Activated CD4-positive, alpha-beta T cell treated with anti-CD3 and anti-CD28 coated beads, Interleukin-2, amount 10 ng/mL, durations not matched to agents 7 days and 5 days (primary cell): ENCODE data around the gene SP2. TPM values are rescaled to one million over a fixed set of nuclear protein-coding genes. Genes with fewer than 3 reads are reported as not detected.
A peak's percentile ranks its signal among the peaks of the same experiment; 100 is the strongest.

Source experiments
- CTCF ChIA-PET: fragments of 350-600 bp; sonication (Branson Sonifier 250); formaldehyde crosslinking; loops from one replicate; lab custom pipeline; 2021; ENCODE audit warnings: antibody characterized with exemption; lab: Charles Lee
- POLR2A ChIA-PET: fragments of 350-600 bp; sonication (Branson Sonifier 250); formaldehyde crosslinking; loops from one replicate; lab custom pipeline; 2021; ENCODE audit warnings: antibody characterized with exemption; lab: Charles Lee
- DNase-seq: peaks from one replicate; pipeline ENCODE4 v3.0.0-alpha.2; 2020
- H3K27ac Mint-ChIP-seq: one replicate; pipeline ENCODE4 v1.8.0; 2021; ENCODE audit warnings: mild to moderate bottlenecking, moderate library complexity, mixed read lengths
- H3K27me3 Mint-ChIP-seq: one replicate; pipeline ENCODE4 v1.8.0; 2021; ENCODE audit warnings: mixed read lengths
- H3K36me3 Mint-ChIP-seq: one replicate; pipeline ENCODE4 v1.8.0; 2021; ENCODE audit warnings: low read depth, mixed read lengths
- H3K4me1 Mint-ChIP-seq: one replicate; pipeline ENCODE4 v1.8.0; 2021; ENCODE audit warnings: mixed read lengths
- H3K4me3 Mint-ChIP-seq: one replicate; pipeline ENCODE4 v1.8.0; 2021; ENCODE audit warnings: mild to moderate bottlenecking, moderate library complexity, mixed read lengths
- H3K9me3 Mint-ChIP-seq: one replicate; pipeline ENCODE4 v1.8.0; 2021; ENCODE audit warnings: mixed read lengths
- total RNA-seq, 2 experiments: library from RNA; stranded (reverse); gene quantifications; one replicate each; pipeline ENCODE4 v1.2.3, GENCODE V29; 2021

The SP2 gene
- total RNA-seq, result 10 to 100 TPM; 27.6 to 33.8 TPM

DNA sequence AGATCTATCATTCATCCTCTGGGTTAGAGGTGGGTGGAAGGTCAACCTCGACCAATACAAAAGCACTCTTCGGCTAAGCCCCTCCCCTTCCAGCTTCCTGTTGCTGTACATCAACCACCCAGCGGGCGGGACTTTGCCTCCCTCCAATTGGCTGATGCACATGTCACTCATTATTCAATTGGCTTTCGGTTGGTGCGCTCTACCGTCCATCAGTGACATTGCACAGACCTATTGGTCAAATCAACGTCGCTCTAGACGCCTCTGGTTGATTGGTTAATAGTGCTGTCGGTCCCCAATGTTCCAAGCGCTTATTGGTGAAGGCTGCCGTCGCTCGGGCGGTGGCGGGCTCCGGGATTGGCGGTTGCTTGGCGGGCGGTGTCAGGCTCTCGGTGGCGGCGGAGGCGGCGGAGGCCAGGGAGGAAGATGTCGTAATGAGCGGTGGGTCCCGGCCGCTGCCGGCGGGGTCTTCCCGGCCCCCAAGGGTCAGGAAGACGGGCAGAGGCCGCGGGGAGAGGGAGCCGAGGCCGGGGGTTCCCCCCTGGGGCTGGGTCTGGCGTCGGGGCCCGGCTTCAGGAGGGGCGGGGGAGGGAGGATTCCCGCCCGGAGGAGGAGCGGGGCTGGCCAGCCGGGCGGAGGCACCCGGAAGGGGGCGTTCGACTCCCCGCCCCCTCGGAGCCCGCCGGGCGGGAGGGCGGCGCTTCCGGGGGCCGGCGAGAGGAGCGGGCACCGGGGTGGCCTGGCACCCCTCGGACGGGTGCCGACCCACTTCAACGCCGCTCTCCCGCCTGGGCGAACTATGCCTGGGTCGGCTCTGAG lies at the start of gene SP2:
Gene SP2 (plus strand): TSS at position 381 of the 816 bp plus-strand sequence. CDS start 51 bp downstream, at position 432.
- no peaks in the 10 kb centered on the region for H3K9me3 Mint-ChIP-seq
- H3K27me3 Mint-ChIP-seq, result no peaks in the 10 kb centered on the region
- H3K4me1 Mint-ChIP-seq, result peaks cover 54% of the 10 kb centered on the region
- peak within 1 kb of the TSS; percentile 93 for H3K4me3 Mint-ChIP-seq
- DNase-seq, result peak; percentile 100
- H3K27ac Mint-ChIP-seq, result peak within 1 kb of the TSS; percentile 100
- peaks cover 26% of the 10 kb centered on the region for H3K36me3 Mint-ChIP-seq
- CTCF ChIA-PET, result interaction anchor here (1.1 to 15.3 kb wide), 6 partner anchors 10 to 74 kb away, joined by 3 to 344 read pairs (median 6); partner anchors contain the start of genes LRRC46, MRPL10, SCRN2 and SP6
- POLR2A ChIA-PET, result interaction anchor here (0.6 to 1.4 kb wide), 5 partner anchors 45 to 119 kb away, joined by 3 to 6 read pairs (median 5); partner anchors contain the start of genes CDK5RAP3, LRRC46, MRPL10 and SP6

DNA sequence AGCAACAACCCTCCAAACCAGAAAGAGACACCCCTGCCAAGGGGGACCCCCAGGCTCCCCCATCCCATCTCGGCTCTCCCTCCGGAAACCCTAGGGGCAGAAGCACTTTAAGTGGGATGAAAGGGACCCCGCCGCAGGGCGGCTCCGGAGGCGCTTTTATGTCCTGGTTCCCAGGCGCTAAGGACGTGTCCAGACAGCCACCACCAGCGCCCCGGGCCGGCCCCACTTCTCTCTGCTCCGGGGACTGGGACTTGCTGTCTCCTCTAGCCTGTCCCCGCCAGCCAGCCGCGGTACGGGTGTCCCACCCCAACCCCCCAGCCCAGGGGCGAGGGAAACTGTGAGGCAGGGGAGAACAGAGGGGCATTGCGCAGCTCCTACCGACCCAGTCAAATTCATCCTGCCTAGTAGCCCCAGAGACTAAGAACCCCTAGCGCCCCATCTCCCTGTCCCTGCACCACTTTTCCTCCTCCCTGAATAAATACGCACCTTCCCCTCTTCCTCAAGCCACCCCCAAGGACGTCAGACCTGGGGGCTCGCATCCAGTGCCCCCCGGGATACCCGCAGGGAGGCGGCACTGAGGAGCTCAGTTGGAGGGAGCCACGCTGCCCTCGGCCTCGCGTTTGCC lies 49.2 kb upstream of the SP2 start:
- Mint-ChIP-seq H3K27me3 (peaks cover 66% of the 10 kb centered on the region), H3K27ac (no peak overlapping the region), H3K4me1 (peaks cover 26% of the 10 kb centered on the region), H3K4me3 (no peak overlapping the region), H3K36me3 (no peaks in the 10 kb centered on the region), H3K9me3 (no peaks in the 10 kb centered on the region)
- ChIA-PET POLR2A (interaction anchor here (0.6 kb wide), 1 partner anchor 18 kb away, joined by 4 read pairs; no protein-coding TSS in a partner anchor), CTCF (interaction anchor here (0.8 to 19.1 kb wide), 9 partner anchors 9 to 164 kb away, joined by 3 to 344 read pairs (median 4); partner anchors contain the start of genes CDK5RAP3 and SP2)
- DNase-seq, result no peak

DNA sequence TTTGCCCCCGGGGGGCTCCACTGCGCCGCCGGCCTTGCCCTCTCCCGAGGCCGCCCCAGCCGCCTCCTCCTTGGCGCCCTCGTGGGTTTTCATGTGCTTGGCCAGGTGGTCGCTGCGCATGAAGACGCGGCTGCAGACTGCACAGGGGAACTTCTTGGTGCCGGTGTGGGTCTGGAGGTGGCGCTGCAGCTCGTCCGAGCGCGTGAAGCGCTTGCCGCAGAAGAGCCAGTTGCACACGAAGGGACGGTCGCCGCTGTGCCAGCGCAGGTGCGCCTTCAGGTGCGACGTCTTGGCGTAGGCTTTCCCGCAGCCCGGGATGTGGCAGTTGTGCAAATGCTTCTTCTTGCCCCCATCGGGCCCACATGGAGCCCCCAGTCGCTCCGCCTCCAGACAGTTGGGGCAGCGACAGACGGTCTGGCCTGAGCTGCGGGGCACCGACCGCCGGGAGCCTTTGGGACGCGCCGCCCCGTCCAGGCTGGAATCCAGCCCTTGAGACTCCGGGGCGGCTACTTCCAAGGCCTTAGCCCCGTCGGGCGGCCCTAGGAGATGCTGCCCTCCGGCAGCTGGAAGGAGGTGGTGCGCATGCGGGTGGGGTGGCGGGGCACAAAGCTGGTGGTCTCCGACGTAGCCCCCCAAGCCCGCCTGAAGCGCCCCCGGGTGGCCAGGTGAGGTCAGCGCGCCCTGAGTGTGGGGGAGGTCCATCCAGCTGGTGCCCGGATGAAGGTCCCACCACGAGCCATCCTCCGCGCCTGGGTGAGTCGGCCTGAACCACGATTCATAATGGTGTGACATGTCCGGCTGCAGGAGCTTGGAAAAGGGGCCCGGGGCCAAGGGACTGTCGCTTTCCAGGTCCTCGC lies 48.5 kb upstream of the SP2 start:
- H3K27ac Mint-ChIP-seq, result no peak overlapping the region
- ChIA-PET CTCF (interaction anchor here (0.8 to 19.1 kb wide), 11 partner anchors 11 to 163 kb away, joined by 3 to 344 read pairs (median 4); partner anchors contain the start of genes CDK5RAP3 and SP2), POLR2A (no interaction called here)
- no peaks in the 10 kb centered on the region for H3K9me3 Mint-ChIP-seq
- peaks cover 26% of the 10 kb centered on the region for H3K4me1 Mint-ChIP-seq
- H3K36me3 Mint-ChIP-seq, result no peaks in the 10 kb centered on the region
- DNase-seq, result peak; percentile 22
- H3K27me3 Mint-ChIP-seq, result peaks cover 73% of the 10 kb centered on the region
- no peak overlapping the region for H3K4me3 Mint-ChIP-seq

DNA sequence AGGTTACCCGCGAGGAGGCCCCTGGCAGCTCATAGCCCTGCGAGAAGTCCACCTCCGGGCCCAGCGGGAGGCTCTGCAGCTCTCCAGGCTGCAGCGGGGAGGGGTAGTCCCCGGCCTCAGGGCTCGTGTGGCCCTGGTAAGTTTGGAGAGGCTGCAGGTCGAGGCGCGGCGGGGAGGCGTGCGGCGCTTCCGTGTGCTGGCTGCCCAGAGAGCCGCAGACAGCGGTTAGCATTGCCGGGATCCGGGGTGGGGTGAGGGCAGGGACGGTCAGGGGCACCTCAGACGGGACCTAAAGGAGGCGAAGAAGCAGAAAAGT lies 47.9 kb upstream of the SP2 start:
- H3K36me3 Mint-ChIP-seq, result no peaks in the 10 kb centered on the region
- POLR2A ChIA-PET, result no interaction called here
- DNase-seq, result no peak
- peaks cover 79% of the 10 kb centered on the region for H3K27me3 Mint-ChIP-seq
- H3K4me3 Mint-ChIP-seq, result no peak overlapping the region
- peaks cover 21% of the 10 kb centered on the region for H3K4me1 Mint-ChIP-seq
- CTCF ChIA-PET, result interaction anchor here (0.5 to 19.1 kb wide), 9 partner anchors 10 to 130 kb away, joined by 3 to 344 read pairs (median 5); partner anchors contain the start of genes CDK5RAP3 and SP2
- H3K9me3 Mint-ChIP-seq, result no peaks in the 10 kb centered on the region
- no peak overlapping the region for H3K27ac Mint-ChIP-seq

DNA sequence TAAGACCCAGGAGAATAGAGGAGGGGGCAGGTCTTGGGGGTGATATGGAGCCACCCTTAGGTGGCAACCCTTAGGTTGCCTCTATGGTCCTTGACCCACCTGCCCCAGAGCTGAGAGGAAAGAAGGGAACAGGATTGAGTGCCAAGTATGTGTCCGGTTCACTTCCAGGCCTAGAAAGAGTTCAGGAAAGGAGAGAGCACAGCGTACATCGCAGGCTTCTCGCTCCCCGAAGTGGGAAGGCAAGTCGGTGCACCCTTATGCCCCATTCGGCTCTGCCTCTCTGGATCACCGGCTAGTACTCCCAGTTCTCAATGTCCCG lies 45.7 kb upstream of the SP2 start:
- no peaks in the 10 kb centered on the region for H3K9me3 Mint-ChIP-seq
- peaks cover 20% of the 10 kb centered on the region for H3K4me1 Mint-ChIP-seq
- H3K36me3 Mint-ChIP-seq, result no peaks in the 10 kb centered on the region
- no peak for DNase-seq
- H3K27me3 Mint-ChIP-seq, result peaks cover 90% of the 10 kb centered on the region
- peak overlapping the region; percentile 15 for H3K4me3 Mint-ChIP-seq
- CTCF ChIA-PET, result interaction anchor here (1.1 to 19.1 kb wide), 3 partner anchors 9 to 38 kb away, joined by 3 to 344 read pairs (median 15); partner anchors contain the start of genes SCRN2 and SP2
- POLR2A ChIA-PET, result interaction anchor here (0.6 kb wide), 1 partner anchor 45 kb away, joined by 5 read pairs; the partner anchor contains the start of gene SP2
- no peak overlapping the region for H3K27ac Mint-ChIP-seq

DNA sequence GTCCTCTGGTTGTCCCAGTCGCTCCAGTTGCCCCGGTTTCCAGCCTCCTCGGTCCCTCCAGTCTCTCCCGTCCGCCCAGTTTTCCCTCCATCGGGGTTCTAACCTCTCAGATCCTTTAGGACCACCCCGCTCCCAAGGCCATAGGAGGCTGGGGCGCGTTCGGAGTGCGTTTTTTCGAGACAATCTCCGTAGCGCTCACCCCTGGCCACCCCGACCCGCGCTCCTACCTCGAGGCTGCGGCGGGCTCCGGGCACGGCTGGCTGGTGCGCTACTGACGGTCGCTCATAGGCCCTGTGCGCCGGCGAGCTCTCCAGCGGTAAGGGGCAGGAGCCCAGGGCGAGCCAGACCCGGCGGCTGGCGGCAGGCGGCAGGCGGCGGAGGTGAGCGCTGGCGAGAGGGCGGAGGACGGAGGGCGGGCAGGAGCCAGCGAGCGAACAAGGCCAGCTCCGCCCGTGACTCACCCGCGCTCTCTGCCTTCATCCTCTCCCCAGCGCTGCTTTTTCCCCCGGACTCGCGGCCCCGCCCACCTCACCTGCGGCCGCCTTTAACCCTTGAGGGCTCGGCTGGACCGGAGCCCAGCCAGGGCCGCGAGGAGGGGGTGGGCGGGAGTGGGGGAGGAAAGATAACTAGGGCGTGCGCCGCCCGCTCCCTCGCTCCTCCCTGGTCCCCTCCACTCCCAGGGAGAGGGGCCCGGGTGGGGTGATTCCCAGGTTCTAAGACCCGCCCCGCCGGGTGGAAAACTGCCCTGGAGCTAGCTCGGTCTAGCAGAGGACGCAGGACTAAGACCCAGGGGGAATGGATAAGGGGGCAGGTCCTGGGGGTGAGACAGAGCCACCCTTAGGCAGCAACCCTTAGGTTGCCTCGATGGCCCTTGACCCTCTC lies 45.1 kb upstream of the SP2 start, which contains the start of gene SP6:
Gene SP6 (minus strand): TSS at position 472 of the 882 bp plus-strand sequence. CDS start 2,734 bp downstream, outside the sequence.
- no peak within 1 kb of the TSS for H3K27ac Mint-ChIP-seq
- H3K27me3 Mint-ChIP-seq, result peaks cover 90% of the 10 kb centered on the region
- ChIA-PET POLR2A (interaction anchor here (0.6 kb wide), 1 partner anchor 44 kb away, joined by 5 read pairs; the partner anchor contains the start of gene SP2), CTCF (interaction anchor here (0.6 to 19.1 kb wide), 8 partner anchors 8 to 198 kb away, joined by 3 to 344 read pairs (median 4); partner anchors contain the start of genes SCRN2 and SP2)
- H3K4me3 Mint-ChIP-seq, result peak within 1 kb of the TSS; percentile 15
- DNase-seq, result peak; percentile 49
- no peaks in the 10 kb centered on the region for H3K9me3 Mint-ChIP-seq
- peaks cover 20% of the 10 kb centered on the region for H3K4me1 Mint-ChIP-seq
- no peaks in the 10 kb centered on the region for H3K36me3 Mint-ChIP-seq

DNA sequence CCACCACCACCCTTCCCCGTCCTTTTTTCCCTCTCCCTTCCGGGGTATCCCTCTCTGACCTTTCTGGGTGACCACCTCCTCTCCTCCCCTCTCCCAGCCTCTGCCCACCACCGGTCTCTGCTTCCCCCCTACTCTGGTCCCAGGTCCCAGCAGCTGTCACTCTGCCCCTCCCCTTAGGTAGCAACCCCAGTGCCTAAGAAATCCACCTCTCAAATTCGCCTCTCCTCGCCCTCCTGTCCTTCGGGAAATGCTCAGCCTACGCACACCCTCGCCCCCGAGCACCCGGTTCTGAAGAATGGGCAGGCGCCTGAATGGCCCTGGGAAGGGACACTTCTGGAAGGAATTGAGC lies 44.3 kb upstream of the SP2 start:
- ChIA-PET CTCF (interaction anchor here (0.9 to 19.1 kb wide), 7 partner anchors 9 to 117 kb away, joined by 3 to 344 read pairs (median 4); partner anchors contain the start of gene SP2), POLR2A (no interaction called here)
- peaks cover 20% of the 10 kb centered on the region for H3K4me1 Mint-ChIP-seq
- H3K27ac Mint-ChIP-seq, result no peak overlapping the region
- no peaks in the 10 kb centered on the region for H3K9me3 Mint-ChIP-seq
- H3K27me3 Mint-ChIP-seq, result peaks cover 90% of the 10 kb centered on the region
- no peak for DNase-seq
- H3K36me3 Mint-ChIP-seq, result no peaks in the 10 kb centered on the region
- H3K4me3 Mint-ChIP-seq, result no peak overlapping the region

DNA sequence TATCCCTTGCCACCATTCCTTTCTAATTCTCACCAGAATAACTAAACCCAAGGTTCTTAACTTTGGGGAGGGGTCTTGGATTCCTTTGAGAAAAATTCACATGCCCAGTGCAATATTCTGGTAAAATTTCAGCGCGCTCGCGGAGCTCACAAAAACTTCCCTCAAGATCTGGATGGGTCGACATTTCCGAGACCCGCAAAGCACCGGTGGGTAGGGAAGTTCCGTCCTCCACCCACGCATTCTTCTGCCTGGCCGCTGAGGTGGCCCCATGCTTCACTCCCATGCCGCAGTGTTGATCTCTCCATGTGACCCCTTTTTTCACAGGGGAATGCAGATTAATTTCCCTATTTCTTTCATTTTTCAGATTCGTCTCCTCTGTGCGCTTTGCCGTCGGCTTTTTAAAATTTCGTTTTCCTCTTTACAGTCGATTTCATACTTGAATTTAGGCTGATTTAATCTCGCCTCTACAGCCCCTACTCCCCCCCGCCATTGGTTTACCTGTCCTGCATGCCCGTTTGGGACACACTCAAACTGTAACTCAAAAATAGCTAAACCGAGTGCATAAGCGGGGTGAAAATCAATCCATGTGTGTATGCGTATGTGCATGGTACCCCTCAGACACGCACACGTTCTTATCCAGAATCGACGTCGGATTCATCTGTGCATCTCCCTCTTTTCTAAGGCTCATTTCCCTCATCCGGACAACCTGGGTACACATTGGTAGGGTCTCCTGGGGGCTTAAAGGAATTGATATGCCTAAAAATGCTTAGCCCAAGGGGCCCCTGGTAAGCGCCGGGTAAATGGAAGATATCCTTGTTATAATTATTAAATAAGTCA lies 43.7 kb upstream of the SP2 start:
- Mint-ChIP-seq H3K27ac (no peak overlapping the region), H3K27me3 (peaks cover 87% of the 10 kb centered on the region), H3K9me3 (no peaks in the 10 kb centered on the region), H3K4me1 (peaks cover 16% of the 10 kb centered on the region), H3K36me3 (no peaks in the 10 kb centered on the region), H3K4me3 (no peak overlapping the region)
- ChIA-PET CTCF (interaction anchor here (0.6 to 19.1 kb wide), 8 partner anchors 9 to 117 kb away, joined by 3 to 344 read pairs (median 4); partner anchors contain the start of gene SP2), POLR2A (no interaction called here)
- no peak for DNase-seq

DNA sequence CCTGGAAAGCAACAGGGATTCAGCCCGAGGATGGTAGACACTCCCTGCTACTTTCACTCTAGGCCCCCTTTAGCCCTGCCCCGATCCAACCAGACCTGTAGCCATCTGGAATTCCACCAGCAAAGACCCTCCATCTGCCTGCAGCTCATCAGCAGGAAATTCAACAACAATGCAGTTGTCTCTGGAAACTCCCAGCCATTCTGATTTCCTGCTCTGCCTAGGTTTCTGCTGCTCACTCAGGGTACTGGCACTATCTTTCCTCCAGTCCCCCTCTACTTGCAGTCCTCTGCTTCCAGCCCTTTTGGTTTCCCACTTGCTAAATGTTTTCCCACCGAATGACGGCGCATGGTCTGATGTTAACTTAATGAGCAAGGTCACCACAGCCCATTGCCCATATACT lies 42.4 kb upstream of the SP2 start:
- DNase-seq, result no peak
- CTCF ChIA-PET, result interaction anchor here (0.9 to 19.1 kb wide), 3 partner anchors 10 to 35 kb away, joined by 3 to 344 read pairs (median 7); partner anchors contain the start of genes SCRN2 and SP2
- H3K4me3 Mint-ChIP-seq, result no peak overlapping the region
- POLR2A ChIA-PET, result no interaction called here
- H3K9me3 Mint-ChIP-seq, result no peaks in the 10 kb centered on the region
- H3K4me1 Mint-ChIP-seq, result peaks cover 15% of the 10 kb centered on the region
- H3K27me3 Mint-ChIP-seq, result peaks cover 87% of the 10 kb centered on the region
- no peaks in the 10 kb centered on the region for H3K36me3 Mint-ChIP-seq
- no peak overlapping the region for H3K27ac Mint-ChIP-seq

DNA sequence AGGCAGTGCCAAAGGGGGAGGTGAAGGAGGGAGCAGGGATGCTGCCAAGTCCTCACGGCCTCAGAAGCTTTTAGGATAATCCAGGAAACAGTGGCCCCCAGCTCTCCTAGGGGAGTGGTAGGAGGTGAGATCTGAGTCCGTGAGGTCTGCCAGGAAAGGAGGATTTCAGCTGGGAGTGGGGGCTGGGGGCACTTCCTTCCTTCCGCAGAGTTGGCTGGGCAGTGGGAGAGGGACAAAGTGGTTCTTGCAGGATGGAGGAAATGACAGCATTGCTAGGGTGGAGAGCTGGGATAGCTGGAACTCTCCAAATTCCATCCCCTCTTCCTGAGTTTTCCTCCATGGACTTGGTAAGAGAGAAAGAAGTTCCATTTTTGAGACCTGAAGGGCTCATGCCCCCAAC lies 40.3 kb upstream of the SP2 start:
- ChIA-PET CTCF (interaction anchor here (0.7 to 4.5 kb wide), 3 partner anchors 12 to 93 kb away, joined by 3 to 31 read pairs (median 3); no protein-coding TSS in a partner anchor), POLR2A (no interaction called here)
- no peak for DNase-seq
- Mint-ChIP-seq H3K4me3 (no peak overlapping the region), H3K27ac (no peak overlapping the region), H3K27me3 (peaks cover 80% of the 10 kb centered on the region), H3K4me1 (peaks cover 9% of the 10 kb centered on the region), H3K9me3 (no peaks in the 10 kb centered on the region), H3K36me3 (no peaks in the 10 kb centered on the region)
